Stomach (tissue), 9 donors: ENCODE data around the gene HAGH. TPM values are rescaled to one million over a fixed set of nuclear protein-coding genes. Genes with fewer than 3 reads are reported as not detected.

Source experiments
- DNase-seq, 2 donors: peaks; one replicate each; pipeline versions ENCODE4 v3.0.0 to v3.0.0-alpha.2; 2013 to 2019
- H3K27ac ChIP-seq, 5 donors: fragments of 200-600 bp in 4 of 5; sonication (generic) in 4 of 5; one replicate each; pipeline ENCODE4 v1.5.1; 2013 to 2019; ENCODE audit warnings: mild to moderate bottlenecking in 1 of 5, moderate library complexity in 1 of 5
- H3K27me3 ChIP-seq, 3 donors: fragments of 200-600 bp; sonication (generic); one replicate each; pipeline ENCODE4 v1.5.1; 2017 to 2019; ENCODE audit warnings: mixed run types in 1 of 3
- H3K36me3 ChIP-seq, 4 donors: fragments of 200-600 bp; sonication (generic); 1 replicate in 3 of 4; 2 replicates in 1 of 4; pipeline ENCODE4 v1.5.1; 2016 to 2019
- H3K4me1 ChIP-seq, 4 donors: fragments of 200-600 bp; sonication (generic); one replicate each; pipeline ENCODE4 v1.5.1; 2016 to 2019
- H3K4me3 ChIP-seq, 4 donors: fragments of 200-600 bp; sonication (generic) in 3 of 4; one replicate each; pipeline ENCODE4 v1.5.1; 2016 to 2019; ENCODE audit warnings: mild to moderate bottlenecking in 1 of 4
- H3K9me3 ChIP-seq, 4 donors: fragments of 200-600 bp; sonication (generic); one replicate each; pipeline ENCODE4 v1.5.1; 2016 to 2019
- EP300 ChIP-seq: sonication (generic); formaldehyde crosslinking; IDR thresholded peaks from one replicate; pipeline ENCODE4 v1.6.1; 2017; ENCODE audit warnings: antibody characterized with exemption
- POLR2A ChIP-seq, 4 donors: fragments of 450-650 bp; IDR thresholded peaks; one replicate each; pipeline ENCODE4 v1.6.1; 2016; ENCODE audit warnings: antibody characterized with exemption in 4 of 4, control low read depth in 2 of 4, mild to moderate bottlenecking in 1 of 4, moderate library complexity in 1 of 4
- POLR2AphosphoS5 ChIP-seq, 3 donors: sonication (generic); formaldehyde crosslinking; IDR thresholded peaks; one replicate each; pipeline ENCODE4 v1.6.1; 2016; ENCODE audit warnings: antibody characterized with exemption in 3 of 3
- WGBS, 5 donors: extraction: QIAGEN DNeasy Blood & Tissue Kit in 3 of 5; methylation state at CpG; one replicate each; pipeline versions ENCODE4 v1.1.5 to v1.1.7; 2013 to 2018; 5-methylcytosine and 5-hydroxymethylcytosine counted together
- intact Hi-C: fragments of 100-400 bp; cut with DNase I; formaldehyde crosslinking; loops from one replicate; pipeline ENCODE4 v1.15.1; 2023; ENCODE audit warnings: low total_unique reads
- polyA plus RNA-seq, 3 donors: library from polyadenylated mRNA; stranded (reverse); fragments of 200-250 nt; gene quantifications; one replicate each; pipeline ENCODE4 v1.2.3, GENCODE V29; 2013
- total RNA-seq, 5 donors: library from RNA; depleted of rRNA; stranded (reverse); fragments of >200 nt; gene quantifications; one replicate each; pipeline versions ENCODE4 v1.1.0 to v1.2.3, GENCODE V29; 2014 to 2016
- TF ChIP-seq, protein P1 (sequence below), 7 experiments: fragments of 450-650 bp in 4 of 7; fragments of 200-600 bp in 3 of 7; sonication (generic) in 3 of 7; IDR thresholded peaks; one replicate each; pipeline ENCODE4 v1.5.1; 2016 to 2019; ENCODE audit warnings: antibody characterized with exemption in 7 of 7, control low read depth in 2 of 7, mild to moderate bottlenecking in 1 of 7
- donor health status: healthy with polysubstance abuse.
- donor health status: Bipolar disorder and iron deficiency.
- donor health status: healthy.

HAGH gene
- total and polyA plus RNA-seq, 8 donors: 30.3 to 119 (median 69.2) TPM

DNA sequence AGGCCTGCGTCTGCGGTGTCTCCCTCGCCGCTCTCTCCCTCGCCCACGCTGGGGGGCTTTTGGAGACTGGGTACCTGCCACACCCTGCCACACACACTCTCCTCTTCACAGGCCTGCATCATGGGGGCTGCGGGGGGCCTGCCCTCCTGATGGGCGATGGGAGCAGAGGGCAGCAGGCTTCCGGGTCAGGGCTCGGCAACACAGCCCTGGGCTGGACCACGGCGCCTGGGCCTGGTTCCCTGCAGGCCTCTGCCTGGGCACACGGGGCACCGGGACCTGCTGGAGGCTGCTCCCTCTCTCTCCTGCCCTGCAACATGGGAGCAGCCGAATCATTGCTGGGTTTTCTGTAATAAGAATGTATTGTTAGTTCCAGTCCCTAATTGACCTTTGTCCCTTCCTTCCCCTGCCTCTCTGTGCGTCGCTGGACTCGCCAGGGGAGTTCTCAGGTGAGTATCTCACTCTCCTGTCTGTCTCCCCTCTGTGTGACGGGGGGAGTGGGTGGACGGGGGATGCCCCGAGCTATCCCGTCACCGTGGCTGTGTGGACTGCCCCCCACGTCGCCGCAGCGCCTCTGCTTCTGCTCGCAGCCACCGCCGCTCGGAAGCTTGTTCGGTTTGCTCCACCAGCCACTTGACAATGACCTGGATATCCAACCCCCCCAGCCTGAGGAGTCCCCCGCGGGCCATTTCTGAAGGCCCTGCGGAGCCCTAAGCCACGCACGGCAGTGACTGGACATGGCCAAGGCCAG, 68.7 kb downstream of the HAGH start:
- intact Hi-C loops: no loop called here
- peaks cover 28 to 99% (median 94%) of the 10 kb centered on the region in 4 donors for H3K36me3 ChIP-seq
- no peaks in the 10 kb centered on the region for H3K9me3 ChIP-seq
- TF ChIP-seq POLR2A (IDR thresholded peaks at IDR 0.05): no peak
- TF ChIP-seq, protein P1, sequence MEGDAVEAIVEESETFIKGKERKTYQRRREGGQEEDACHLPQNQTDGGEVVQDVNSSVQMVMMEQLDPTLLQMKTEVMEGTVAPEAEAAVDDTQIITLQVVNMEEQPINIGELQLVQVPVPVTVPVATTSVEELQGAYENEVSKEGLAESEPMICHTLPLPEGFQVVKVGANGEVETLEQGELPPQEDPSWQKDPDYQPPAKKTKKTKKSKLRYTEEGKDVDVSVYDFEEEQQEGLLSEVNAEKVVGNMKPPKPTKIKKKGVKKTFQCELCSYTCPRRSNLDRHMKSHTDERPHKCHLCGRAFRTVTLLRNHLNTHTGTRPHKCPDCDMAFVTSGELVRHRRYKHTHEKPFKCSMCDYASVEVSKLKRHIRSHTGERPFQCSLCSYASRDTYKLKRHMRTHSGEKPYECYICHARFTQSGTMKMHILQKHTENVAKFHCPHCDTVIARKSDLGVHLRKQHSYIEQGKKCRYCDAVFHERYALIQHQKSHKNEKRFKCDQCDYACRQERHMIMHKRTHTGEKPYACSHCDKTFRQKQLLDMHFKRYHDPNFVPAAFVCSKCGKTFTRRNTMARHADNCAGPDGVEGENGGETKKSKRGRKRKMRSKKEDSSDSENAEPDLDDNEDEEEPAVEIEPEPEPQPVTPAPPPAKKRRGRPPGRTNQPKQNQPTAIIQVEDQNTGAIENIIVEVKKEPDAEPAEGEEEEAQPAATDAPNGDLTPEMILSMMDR (IDR thresholded peaks at IDR 0.05): no peak
- no peak for TF ChIP-seq EP300
- no peak for TF ChIP-seq POLR2AphosphoS5 (IDR thresholded peaks at IDR 0.05)
- no peaks in the 10 kb centered on the region for H3K27me3 ChIP-seq
- peak in 1 of 2 donors; percentile 22 for DNase-seq
- H3K27ac ChIP-seq: no peak overlapping the region
- H3K4me1 ChIP-seq: peaks cover 0 to 5% (median 2%) of the 10 kb centered on the region in 4 donors
- 78 to 94% (median 91%) methylated on average over 21 to 37 of the region's 37 CpGs for WGBS, 5 donors
- no peak overlapping the region for H3K4me3 ChIP-seq

Other genes starting within 250 kb of the HAGH start
- gene IFT140, start 214.8 kb downstream of the HAGH start, total RNA-seq: 10 to 100 TPM in 3 of 5 donors, 1 to 10 TPM in 2; 4.7 to 19.7 (median 17.4) TPM
- gene IFT140, start 214.8 kb downstream of the HAGH start, polyA plus RNA-seq: 1 to 10 TPM; 5.8 to 8.5 (median 8.0) TPM
- 10 to 100 TPM in 4 of 5 donors, 1 to 10 TPM in 1; 9.9 to 28.1 (median 14.6) TPM for gene CRAMP1, start 214.5 kb downstream of the HAGH start, total RNA-seq
- 1 to 10 TPM; 3.4 to 4.6 (median 4.6) TPM for gene CRAMP1, start 214.5 kb downstream of the HAGH start, polyA plus RNA-seq
- 100 to 1,000 TPM in 1 of 5 donors, 10 to 100 TPM in 4; 13.4 to 118 (median 49.3) TPM for gene JPT2, start 148.5 kb downstream of the HAGH start, total RNA-seq
- 10 to 100 TPM; 24.3 to 34.4 (median 24.4) TPM for gene JPT2, start 148.5 kb downstream of the HAGH start, polyA plus RNA-seq
- 100 to 1,000 TPM in 3 of 5 donors, 10 to 100 TPM in 2; 42.6 to 320 (median 133) TPM for gene MAPK8IP3, start 120.6 kb downstream of the HAGH start, total RNA-seq
- gene MAPK8IP3, start 120.6 kb downstream of the HAGH start, polyA plus RNA-seq: 10 to 100 TPM; 10.1 to 38.9 (median 29.9) TPM
- 100 to 1,000 TPM in 2 of 5 donors, 10 to 100 TPM in 3; 18.7 to 420 (median 52.1) TPM for gene NME3, start 55.3 kb downstream of the HAGH start, total RNA-seq
- 100 to 1,000 TPM; 116 to 194 (median 135) TPM for gene NME3, start 55.3 kb downstream of the HAGH start, polyA plus RNA-seq
- gene EME2, start 54.0 kb downstream of the HAGH start, total RNA-seq: 10 to 100 TPM in 4 of 5 donors, 1 to 10 TPM in 1; 8.8 to 94.1 (median 34.4) TPM
- 1 to 10 TPM; 2.6 to 7.9 (median 6.9) TPM for gene EME2, start 54.0 kb downstream of the HAGH start, polyA plus RNA-seq
- gene MRPS34, start 53.7 kb downstream of the HAGH start, total RNA-seq: 100 to 1,000 TPM in 1 of 5 donors, 10 to 100 TPM in 4; 21.1 to 204 (median 64.7) TPM
- 100 to 1,000 TPM; 120 to 155 (median 126) TPM for gene MRPS34, start 53.7 kb downstream of the HAGH start, polyA plus RNA-seq
- 100 to 1,000 TPM in 1 of 5 donors, 10 to 100 TPM in 4; 22.2 to 186 (median 70.9) TPM for gene SPSB3, start 44.3 kb downstream of the HAGH start, total RNA-seq
- 100 to 1,000 TPM in 1 of 3 donors, 10 to 100 TPM in 2; 54.2 to 111 (median 83.6) TPM for gene SPSB3, start 44.3 kb downstream of the HAGH start, polyA plus RNA-seq
- gene NUBP2, start 43.9 kb downstream of the HAGH start, total RNA-seq: 100 to 1,000 TPM in 1 of 5 donors, 10 to 100 TPM in 4; 14.7 to 171 (median 54.8) TPM
- gene NUBP2, start 43.9 kb downstream of the HAGH start, polyA plus RNA-seq: 10 to 100 TPM; 60.6 to 86.0 (median 74.7) TPM
- 10 to 100 TPM in 2 of 5 donors, 1 to 10 TPM in 2, not detected in 1; 2.9 to 24.6 (median 8.8) TPM for gene IGFALS, start 33.1 kb downstream of the HAGH start, total RNA-seq
- gene IGFALS, start 33.1 kb downstream of the HAGH start, polyA plus RNA-seq: 10 to 100 TPM in 1 of 3 donors, 1 to 10 TPM in 2; 2.4 to 21.0 (median 6.0) TPM
- 100 to 1,000 TPM in 1 of 5 donors, 10 to 100 TPM in 4; 16.7 to 484 (median 36.6) TPM for gene FAHD1, start 381 bp upstream of the HAGH start, total RNA-seq
- gene FAHD1, start 381 bp upstream of the HAGH start, polyA plus RNA-seq: 10 to 100 TPM; 15.4 to 37.7 (median 22.8) TPM
- gene MEIOB, start 45.3 kb upstream of the HAGH start, total RNA-seq: not detected
- gene MEIOB, start 45.3 kb upstream of the HAGH start, polyA plus RNA-seq: under 1 TPM in 1 of 3 donors, not detected in 2; 0.13 TPM
- gene HS3ST6, start 91.6 kb upstream of the HAGH start, total RNA-seq: not detected
- 1 to 10 TPM in 1 of 3 donors, not detected in 2; 1.6 TPM for gene HS3ST6, start 91.6 kb upstream of the HAGH start, polyA plus RNA-seq
- gene MSRB1, start 116.4 kb upstream of the HAGH start, total RNA-seq: 10 to 100 TPM in 3 of 5 donors, 1 to 10 TPM in 1, not detected in 1; 6.2 to 61.1 (median 16.3) TPM
- gene MSRB1, start 116.4 kb upstream of the HAGH start, polyA plus RNA-seq: 10 to 100 TPM; 31.2 to 68.5 (median 48.9) TPM
- gene RPL3L, start 127.9 kb upstream of the HAGH start, total RNA-seq: not detected
- under 1 TPM in 2 of 3 donors, not detected in 1; 0.05 to 0.19 TPM for gene RPL3L, start 127.9 kb upstream of the HAGH start, polyA plus RNA-seq
- 100 to 1,000 TPM in 1 of 5 donors, 10 to 100 TPM in 4; 28.6 to 119 (median 57.5) TPM for gene NDUFB10, start 132.7 kb upstream of the HAGH start, total RNA-seq
- gene NDUFB10, start 132.7 kb upstream of the HAGH start, polyA plus RNA-seq: 100 to 1,000 TPM; 242 to 285 (median 253) TPM
- gene RPS2, start 138.0 kb upstream of the HAGH start, total RNA-seq: 1,000 to 10,000 TPM in 4 of 5 donors, 100 to 1,000 TPM in 1; 997 to 2,615 (median 1,653) TPM
- gene RPS2, start 138.0 kb upstream of the HAGH start, polyA plus RNA-seq: 1,000 to 10,000 TPM; 2,720 to 4,842 (median 2,788) TPM
- not detected for gene RNF151, start 140.0 kb upstream of the HAGH start, total RNA-seq
- gene RNF151, start 140.0 kb upstream of the HAGH start, polyA plus RNA-seq: not detected
- gene TBL3, start 145.2 kb upstream of the HAGH start, total RNA-seq: 100 to 1,000 TPM in 1 of 5 donors, 10 to 100 TPM in 3, 1 to 10 TPM in 1; 9.4 to 174 (median 26.3) TPM
- 10 to 100 TPM; 32.7 to 52.7 (median 48.9) TPM for gene TBL3, start 145.2 kb upstream of the HAGH start, polyA plus RNA-seq
- 10 to 100 TPM in 1 of 5 donors, not detected in 4; 58.2 TPM for gene NOXO1, start 154.6 kb upstream of the HAGH start, total RNA-seq
- 1 to 10 TPM; 1.2 to 3.4 (median 2.6) TPM for gene NOXO1, start 154.6 kb upstream of the HAGH start, polyA plus RNA-seq
- gene GFER, start 157.4 kb upstream of the HAGH start, total RNA-seq: 100 to 1,000 TPM in 1 of 5 donors, 10 to 100 TPM in 1, 1 to 10 TPM in 3; 3.1 to 313 (median 9.9) TPM
- 10 to 100 TPM; 31.2 to 50.6 (median 36.1) TPM for gene GFER, start 157.4 kb upstream of the HAGH start, polyA plus RNA-seq
- 1 to 10 TPM in 1 of 5 donors, not detected in 4; 1.7 TPM for gene SYNGR3, start 163.1 kb upstream of the HAGH start, total RNA-seq
- gene SYNGR3, start 163.1 kb upstream of the HAGH start, polyA plus RNA-seq: 1 to 10 TPM in 1 of 3 donors, not detected in 2; 1.3 TPM
- 10 to 100 TPM; 16.3 to 86.2 (median 34.8) TPM for gene ZNF598, start 183.0 kb upstream of the HAGH start, total RNA-seq
- gene ZNF598, start 183.0 kb upstream of the HAGH start, polyA plus RNA-seq: 10 to 100 TPM; 21.1 to 31.0 (median 21.4) TPM
- under 1 TPM in 1 of 5 donors, not detected in 4; 0.55 TPM for gene NPW, start 193.0 kb upstream of the HAGH start, total RNA-seq
- gene NPW, start 193.0 kb upstream of the HAGH start, polyA plus RNA-seq: 10 to 100 TPM in 1 of 3 donors, 1 to 10 TPM in 2; 1.6 to 12.4 (median 2.4) TPM
- gene NHERF2, start 200.1 kb upstream of the HAGH start, total RNA-seq: 100 to 1,000 TPM in 2 of 5 donors, 10 to 100 TPM in 3; 17.4 to 201 (median 95.5) TPM
- 100 to 1,000 TPM in 2 of 3 donors, 10 to 100 TPM in 1; 65.4 to 236 (median 157) TPM for gene NHERF2, start 200.1 kb upstream of the HAGH start, polyA plus RNA-seq
- 100 to 1,000 TPM in 2 of 5 donors, 1 to 10 TPM in 3; 2.3 to 663 (median 9.5) TPM for gene NTHL1, start 221.0 kb upstream of the HAGH start, total RNA-seq
- gene NTHL1, start 221.0 kb upstream of the HAGH start, polyA plus RNA-seq: 10 to 100 TPM; 29.2 to 40.6 (median 36.6) TPM
- 100 to 1,000 TPM in 3 of 5 donors, 10 to 100 TPM in 2; 68.5 to 369 (median 118) TPM for gene TSC2, start 221.2 kb upstream of the HAGH start, total RNA-seq
- gene TSC2, start 221.2 kb upstream of the HAGH start, polyA plus RNA-seq: 10 to 100 TPM; 40.8 to 46.0 (median 41.1) TPM